GM23338 (cell line): Measurements from ENCODE around the gene ITLN1.
"Not testable (repeated sequence)": the region's sequence is repeated elsewhere in the genome, so short reads cannot be mapped to it uniquely, and the experiment has no call there.

ENCODE experiments used
- CREB1 ChIP-seq: fragments of 250-450 bp; sonication (Bioruptor Pico); IDR thresholded peaks from 2 replicates; pipeline ENCODE4 v1.5.0; 2020; ENCODE audit warnings: low read depth, mild to moderate bottlenecking, moderate library complexity
- CTCF ChIP-seq, 2 experiments: fragments of 200-600 bp in 1 of 2; sonication (generic) in 1 of 2; conservative IDR thresholded peaks; 2 replicates each; pipeline versions ENCODE4 v1.5.1 to v1.6.1; 2016 to 2017; ENCODE audit warnings: antibody characterized with exemption in 2 of 2, low read depth in 2 of 2, mild to moderate bottlenecking in 2 of 2, moderate library complexity in 1 of 2
- ETS1 ChIP-seq: IDR thresholded peaks from 2 replicates; pipeline ENCODE4 v1.6.1; 2016; ENCODE audit warnings: antibody characterized with exemption
- EZH2 ChIP-seq: fragments of 200-600 bp; sonication (generic); IDR thresholded peaks from one replicate; pipeline ENCODE4 v1.8.0; 2017; ENCODE audit warnings: antibody characterized with exemption, mild to moderate bottlenecking, low read depth; ENCODE audit not compliant: unreplicated experiment
- EZH2phosphoT487 ChIP-seq: fragments of 200-600 bp; sonication (generic); IDR thresholded peaks from one replicate; pipeline ENCODE4 v1.8.1; 2018; ENCODE audit warnings: antibody characterized with exemption; ENCODE audit not compliant: unreplicated experiment
- POLR2AphosphoS5 ChIP-seq: IDR thresholded peaks from 2 replicates; pipeline ENCODE4 v1.6.1; 2016; ENCODE audit warnings: antibody characterized with exemption, low read depth
- REST ChIP-seq: IDR thresholded peaks from one replicate; pipeline ENCODE4 v1.6.1; 2018; ENCODE audit warnings: antibody characterized with exemption; ENCODE audit not compliant: unreplicated experiment
- STAT1 ChIP-seq: IDR thresholded peaks from one replicate; pipeline ENCODE4 v1.6.1; 2016; ENCODE audit warnings: antibody characterized with exemption; ENCODE audit not compliant: unreplicated experiment
- ZNF331 ChIP-seq: fragments of 250-450 bp; sonication (Bioruptor Pico); IDR thresholded peaks from 2 replicates; pipeline ENCODE4 v1.5.0; 2020; ENCODE audit warnings: low read depth, mild to moderate bottlenecking, moderate library complexity
- ZNF462 ChIP-seq: fragments of 250-450 bp; sonication (Bioruptor Pico); IDR thresholded peaks from 2 replicates; pipeline ENCODE4 v1.5.0; 2020; ENCODE audit warnings: mild to moderate bottlenecking, moderate library complexity

- TF ChIP-seq EZH2; CTCF (conservative IDR thresholded peaks at IDR 0.05; ENCODE audit: low read depth in 2 of 2); EZH2phosphoT487; POLR2AphosphoS5; ZNF462 (CRISPR knock-in tag); CREB1 (CRISPR knock-in tag); ZNF331 (CRISPR knock-in tag); REST; STAT1; ETS1: not testable (repeated sequence)
Observed at GRCh38 chr1:160913229-160913628, 28.2 kb upstream of the ITLN1 start.
